Measurements from ENCODE around the gene ROR2. TPM values are rescaled to one million over a fixed set of nuclear protein-coding genes. Genes with fewer than 3 reads are reported as not detected.
"Not testable (repeated sequence)": the region's sequence is repeated elsewhere in the genome, so short reads cannot be mapped to it uniquely, and the experiment has no call there.

ROR2 gene
- total RNA-seq, 1 donor from 2014 or later: not detected

DNA sequence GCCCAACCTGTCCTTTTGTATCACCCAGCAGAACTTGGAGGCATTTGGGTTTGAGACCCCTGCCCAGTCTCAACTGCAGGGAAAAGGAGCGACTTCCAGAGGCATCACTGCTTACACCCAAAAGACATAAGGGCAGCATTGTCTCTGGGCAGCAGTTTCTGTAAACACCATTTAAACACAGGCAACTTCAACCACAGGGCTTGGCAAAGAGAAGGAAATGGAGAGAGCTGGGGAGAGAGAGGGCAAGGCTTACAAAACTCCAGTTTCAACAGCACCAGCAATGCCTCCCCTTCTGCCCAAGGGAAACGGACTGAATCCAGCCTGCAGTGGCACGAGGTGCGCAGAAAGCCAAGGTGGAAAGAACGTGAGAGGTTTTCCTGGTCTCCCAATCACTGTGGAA, 147.6 kb downstream of the ROR2 start:
- DNase-seq (ENCODE audit: low read depth, low spot score): no peak

GRCh38 chr9:91800473-91801030, 149.5 kb downstream of the ROR2 start:
- no peak for DNase-seq (ENCODE audit: low read depth, low spot score)

GRCh38 chr9:91799113-91799744, 150.8 kb downstream of the ROR2 start:
- DNase-seq (ENCODE audit: low read depth, low spot score): no peak

DNA sequence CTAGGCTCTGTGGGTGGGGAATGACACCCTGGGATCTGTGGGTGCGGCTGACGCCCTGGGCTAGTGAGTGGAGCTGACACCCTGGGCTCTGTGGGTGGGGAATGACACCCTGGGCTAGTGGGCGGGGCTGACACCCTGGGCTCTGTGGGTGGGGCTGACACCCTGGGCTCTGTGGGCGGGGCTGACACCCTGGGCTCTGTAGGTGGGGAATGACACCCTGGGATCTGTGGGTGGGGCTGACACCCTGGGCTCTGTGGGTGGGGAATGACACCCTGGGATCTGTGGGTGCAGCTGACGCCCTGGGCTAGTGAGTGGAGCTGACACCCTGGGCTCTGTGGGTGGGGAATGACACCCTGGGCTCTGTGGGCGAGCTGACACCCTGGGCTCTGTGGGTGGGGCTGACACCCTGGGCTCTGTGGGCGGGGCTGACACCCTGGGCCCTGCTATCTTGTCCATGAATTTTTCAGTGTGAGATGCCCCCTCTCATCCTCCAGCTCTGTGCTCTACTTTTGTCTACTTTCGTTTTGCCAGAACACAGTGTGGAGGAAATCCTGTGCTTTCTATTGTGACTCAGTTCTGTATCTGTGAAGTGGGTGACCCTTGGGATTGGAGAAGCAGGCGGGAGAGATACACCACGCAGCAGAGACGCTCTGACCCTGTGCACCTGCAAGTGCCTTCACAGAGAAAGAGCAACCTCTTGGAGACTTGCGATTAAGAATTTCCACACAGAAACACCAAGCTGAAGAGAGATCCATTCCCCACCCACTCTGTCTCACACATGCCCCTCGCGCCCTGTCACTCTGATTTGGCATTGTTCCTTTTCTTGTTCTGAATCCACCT, 151.5 kb downstream of the ROR2 start:
- not testable (repeated sequence) for DNase-seq (ENCODE audit: low read depth, low spot score)

- DNase-seq (ENCODE audit: low read depth, low spot score): not testable (repeated sequence)
Observed at GRCh38 chr9:91797517-91797916, 152.5 kb downstream of the ROR2 start.

DNA sequence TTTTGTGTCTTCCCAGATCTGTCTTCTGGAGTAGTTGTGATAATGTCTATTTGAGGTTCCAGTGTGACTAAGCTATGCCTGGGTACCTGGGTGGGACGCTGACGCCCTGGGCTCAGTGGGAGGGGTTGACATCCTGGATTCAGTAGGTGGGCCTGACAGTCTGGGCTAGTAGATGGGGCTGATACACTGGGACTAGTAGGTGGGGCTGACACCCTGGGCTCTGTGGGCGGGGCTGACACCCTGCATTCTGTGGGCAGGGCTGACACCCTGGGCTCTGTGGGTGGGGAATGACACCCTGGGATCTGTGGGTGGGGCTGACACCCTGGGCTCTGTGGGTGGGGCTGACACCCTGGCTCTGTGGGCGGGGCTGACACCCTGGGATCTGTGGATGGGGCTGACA, 153.5 kb downstream of the ROR2 start:
- not testable (repeated sequence) for DNase-seq (ENCODE audit: low read depth, low spot score)

DNA sequence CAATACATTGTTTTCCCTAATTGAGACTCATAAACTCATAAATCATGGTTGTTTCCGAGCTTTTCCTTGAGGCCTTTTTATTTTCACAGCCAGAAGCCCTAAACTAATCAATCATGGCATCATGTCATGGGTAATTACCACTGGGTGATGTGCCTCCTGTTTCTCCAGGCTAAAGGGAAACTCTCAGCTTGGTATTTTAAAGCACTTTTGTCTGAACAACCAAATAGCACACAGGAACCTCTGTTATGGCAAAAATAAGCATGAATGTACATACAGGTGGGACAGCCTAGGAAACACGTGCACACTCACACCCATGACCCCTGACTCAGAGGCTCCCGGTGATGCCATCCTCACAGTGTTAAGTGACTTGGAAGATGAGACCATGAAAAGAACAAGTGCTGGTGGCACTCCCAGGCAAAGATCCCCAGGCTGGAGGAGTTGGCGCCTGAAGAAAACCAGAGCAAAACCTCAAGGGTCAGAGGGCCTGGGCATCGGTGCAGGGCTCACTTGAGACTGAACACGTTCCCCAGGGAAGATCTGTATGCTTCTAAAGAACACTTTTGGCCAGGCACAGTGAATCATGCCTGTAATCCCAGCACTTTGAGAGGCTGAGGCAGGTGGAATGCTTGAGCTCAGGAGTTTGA, 154.3 kb downstream of the ROR2 start:
- DNase-seq (ENCODE audit: low read depth, low spot score): no peak

DNA sequence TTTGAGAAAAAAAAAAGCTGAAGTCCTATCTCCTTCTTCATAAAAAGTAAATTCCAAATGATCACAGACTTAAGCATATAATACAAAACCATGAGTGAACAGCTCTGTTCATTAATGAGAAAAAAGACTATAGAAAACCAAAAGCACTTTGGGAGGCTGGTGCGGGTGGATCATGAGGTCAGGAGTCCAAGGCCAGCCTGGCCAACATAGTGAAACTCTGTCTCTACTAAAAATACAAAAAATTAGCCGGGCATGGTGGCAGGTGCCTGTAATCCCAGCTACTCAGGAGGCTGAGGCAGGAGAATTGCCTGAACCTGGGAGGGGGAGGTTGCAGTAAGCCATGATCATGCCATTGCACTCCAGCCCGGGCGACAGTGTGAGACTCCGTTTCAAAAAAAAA, 156.7 kb downstream of the ROR2 start:
- DNase-seq (ENCODE audit: low read depth, low spot score): not testable (repeated sequence)

DNA sequence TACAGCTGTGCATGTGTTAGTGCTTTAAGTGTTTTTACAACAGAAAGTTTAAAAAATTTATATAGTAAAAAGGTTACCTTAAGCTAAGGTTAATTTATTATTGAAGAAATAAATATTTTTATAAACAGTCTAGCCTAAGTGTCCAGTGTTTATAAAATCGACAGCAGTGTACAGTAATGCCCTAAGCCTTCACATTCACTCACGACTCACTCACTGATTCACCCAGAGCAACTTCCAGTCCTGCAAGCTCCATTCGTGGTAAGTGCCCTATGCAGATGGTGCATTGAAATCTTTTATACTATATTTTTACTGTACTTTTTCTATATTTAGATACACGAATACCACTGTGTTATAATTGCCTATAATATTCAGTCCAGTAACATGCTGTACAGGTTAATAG, 159.1 kb downstream of the ROR2 start:
- DNase-seq (ENCODE audit: low read depth, low spot score): no peak

DNA sequence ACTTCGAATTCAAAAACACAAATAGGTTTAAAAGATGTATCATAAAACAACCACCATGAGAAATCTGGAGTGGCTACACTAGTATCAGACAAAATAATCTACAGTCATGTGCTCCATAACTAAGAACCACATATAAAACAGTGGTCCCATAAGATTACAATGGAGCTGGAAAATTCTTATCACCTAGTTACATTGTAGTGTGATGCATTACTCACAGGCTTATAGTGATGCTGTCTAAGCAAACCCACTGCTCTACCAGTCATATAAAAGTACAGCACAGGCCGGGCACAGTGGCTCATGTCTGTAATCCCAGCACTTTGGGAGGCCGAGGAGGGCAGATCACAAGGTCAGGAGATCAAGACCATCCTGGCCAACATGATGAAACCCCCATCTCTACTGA, 160.1 kb downstream of the ROR2 start:
- DNase-seq (ENCODE audit: low read depth, low spot score): no peak

DNA sequence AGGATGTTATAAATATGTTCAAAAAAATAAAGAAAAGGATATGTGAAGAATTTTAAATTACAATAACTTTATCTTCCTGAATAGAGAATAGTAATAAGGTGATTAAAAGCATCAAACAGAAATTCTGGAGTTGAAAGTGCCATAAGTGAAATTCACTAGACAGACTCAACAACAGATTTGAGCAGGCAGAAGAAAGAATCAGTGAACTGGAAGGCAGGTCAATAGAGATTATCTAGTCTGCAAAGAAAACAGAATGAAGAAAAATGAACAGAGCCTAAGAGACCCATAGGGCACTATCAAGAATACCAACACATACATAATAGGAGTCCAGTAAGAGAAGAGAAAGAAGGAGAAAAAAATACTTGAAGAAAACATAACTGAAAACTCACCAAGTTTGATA, 162.1 kb downstream of the ROR2 start:
- no peak for DNase-seq (ENCODE audit: low read depth, low spot score)

DNA sequence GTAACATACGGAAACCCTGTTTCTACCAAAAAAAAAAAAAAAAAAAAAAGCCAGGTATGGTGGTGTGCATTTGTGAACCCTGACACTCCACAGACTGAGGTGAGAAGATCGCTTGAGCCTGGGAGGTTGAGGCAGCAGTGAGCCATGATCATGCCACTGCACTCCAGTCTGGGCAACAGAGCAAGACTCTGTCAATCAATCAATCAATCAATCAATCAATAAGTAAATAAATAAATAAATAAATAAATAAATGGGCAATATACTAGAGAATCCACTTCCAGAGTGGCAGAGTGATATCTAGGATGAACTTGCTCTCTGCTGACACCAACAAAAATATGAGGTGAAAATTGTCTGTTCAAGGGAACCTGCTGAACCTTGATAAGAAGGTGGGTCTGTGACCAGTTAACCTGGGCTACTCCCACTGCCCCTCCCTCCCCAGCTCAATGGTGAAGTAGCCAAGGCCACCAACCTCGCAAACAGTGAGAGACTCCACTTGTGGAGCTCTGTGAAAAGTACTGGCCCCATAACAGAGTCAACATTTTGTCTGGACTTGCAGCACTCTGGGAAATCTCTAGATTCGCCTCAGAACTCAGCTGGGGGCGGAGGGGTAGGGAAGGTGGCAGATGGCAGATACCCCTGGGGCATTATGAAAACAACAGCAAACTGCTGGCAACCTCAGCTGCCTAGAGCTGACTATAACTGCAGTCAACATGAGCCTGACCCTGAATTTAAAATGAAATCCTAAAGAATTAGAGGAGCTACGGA, 163.7 kb downstream of the ROR2 start:
- DNase-seq (ENCODE audit: low read depth, low spot score): no peak

DNA sequence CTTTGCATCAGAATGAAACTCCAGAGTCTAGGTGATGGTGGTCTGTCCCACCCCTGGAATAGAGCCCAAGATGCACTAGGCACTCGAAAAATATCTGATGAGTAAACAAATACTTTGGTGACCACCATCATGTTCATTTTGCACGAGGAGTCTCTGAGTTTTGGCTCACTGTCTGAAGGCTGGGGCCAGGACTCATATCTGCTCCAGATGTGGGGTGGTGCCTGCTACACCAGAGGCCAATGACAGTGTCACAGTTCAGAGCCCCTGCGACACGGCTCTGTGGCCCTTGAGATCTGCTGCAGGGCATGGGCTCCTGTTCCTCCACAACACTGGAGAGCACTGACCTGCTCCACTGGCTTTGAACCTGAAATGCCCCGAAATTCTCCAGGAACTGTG, 164.6 kb downstream of the ROR2 start:
- DNase-seq (ENCODE audit: low read depth, low spot score): no peak

GRCh38 chr9:91784673-91785446, 165.2 kb downstream of the ROR2 start:
- no peak for DNase-seq (ENCODE audit: low read depth, low spot score)

GRCh38 chr9:91783876-91784672, 166.0 kb downstream of the ROR2 start:
- DNase-seq (ENCODE audit: low read depth, low spot score): no peak

DNA sequence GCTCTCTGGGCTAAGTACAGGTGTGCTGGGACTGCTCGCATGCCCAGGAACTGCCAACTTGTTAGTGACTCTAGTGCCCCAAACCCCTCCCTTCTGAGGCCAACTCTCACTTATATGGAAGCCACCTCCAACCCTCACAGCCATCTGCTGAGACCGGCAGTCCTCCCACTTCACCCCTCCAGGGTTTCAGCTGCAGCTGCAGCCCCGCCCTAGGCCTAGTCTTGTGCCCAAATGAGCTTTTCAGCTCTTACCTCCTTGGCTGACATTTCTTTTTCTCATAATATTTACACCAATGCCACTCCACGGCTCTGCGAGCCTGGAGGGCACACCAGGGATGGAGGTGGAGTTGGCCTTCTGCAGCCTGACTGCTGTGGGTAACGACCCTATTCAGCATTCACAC, 166.6 kb downstream of the ROR2 start:
- no peak for DNase-seq (ENCODE audit: low read depth, low spot score)

DNA sequence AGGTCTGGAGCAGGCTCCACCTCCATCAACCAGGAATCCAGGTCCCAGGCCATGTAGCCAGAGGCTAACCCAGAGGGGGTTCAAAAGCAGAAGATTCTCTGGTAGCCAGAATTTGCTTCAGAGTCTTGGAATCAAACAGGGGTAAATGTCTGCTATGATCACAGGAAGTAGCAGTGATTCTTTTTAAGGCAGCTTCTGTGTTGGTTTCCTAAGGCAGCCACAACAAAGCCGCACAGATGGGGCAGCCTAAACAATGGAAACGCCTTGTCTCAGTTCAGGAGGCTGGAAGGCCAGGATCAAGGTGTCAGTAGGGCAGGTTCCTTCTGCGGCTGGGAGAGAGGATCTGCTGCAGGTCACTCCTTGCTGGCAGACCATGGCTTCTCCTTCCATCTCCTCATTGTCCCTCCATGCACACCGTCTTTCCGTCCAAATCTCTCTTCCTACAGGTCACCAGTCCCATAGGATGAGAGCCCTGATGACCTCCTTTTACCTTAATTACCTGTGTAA, 167.3 kb downstream of the ROR2 start:
- DNase-seq (ENCODE audit: low read depth, low spot score): no peak

- no peak for DNase-seq (ENCODE audit: low read depth, low spot score)
Observed at GRCh38 chr9:91781906-91782305, 168.1 kb downstream of the ROR2 start.

DNA sequence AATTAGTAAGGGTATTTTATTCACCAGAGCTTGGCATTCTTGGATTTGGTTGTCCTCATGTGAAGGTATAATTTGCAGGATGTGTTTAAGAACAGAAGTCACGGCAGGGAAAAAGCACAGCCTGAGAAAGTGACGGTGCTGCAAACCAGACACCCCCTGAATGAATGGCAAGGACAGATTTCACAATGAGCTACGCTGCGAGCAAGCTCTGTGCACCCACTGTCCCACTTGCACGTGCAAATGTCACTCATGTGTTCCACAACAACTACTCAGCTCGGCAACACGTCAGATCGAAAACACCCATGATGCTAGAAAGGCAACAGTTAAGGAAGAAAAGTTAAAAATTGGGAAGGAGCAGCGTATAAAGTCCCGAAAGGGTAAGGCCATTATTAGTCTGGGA, 168.9 kb downstream of the ROR2 start:
- no peak for DNase-seq (ENCODE audit: low read depth, low spot score)

- DNase-seq (ENCODE audit: low read depth, low spot score): no peak
Observed at GRCh38 chr9:91778031-91778430, 172.0 kb downstream of the ROR2 start.

Data from pulmonary artery endothelial cell (primary cell).